HFFc6 (cell line): ENCODE measurements around the gene CRK. TPM values are rescaled to one million over a fixed set of nuclear protein-coding genes. Genes with fewer than 3 reads are reported as not detected.
A peak's percentile ranks its signal among the peaks of the same experiment; 100 is the strongest.
"Not testable (repeated sequence)": the region's sequence is repeated elsewhere in the genome, so short reads cannot be mapped to it uniquely, and the experiment has no call there.

ENCODE experiments used
- DNase-seq: peaks from one replicate; pipeline ENCODE4 v3.0.0-alpha.2; 2018
- H3K27ac Mint-ChIP-seq: 2 replicates; pipeline ENCODE4 v1.8.0; 2020; ENCODE audit warnings: mild to moderate bottlenecking, mixed read lengths
- H3K27me3 Mint-ChIP-seq: 2 replicates; pipeline ENCODE4 v1.8.0; 2021; ENCODE audit warnings: mild to moderate bottlenecking, moderate library complexity, mixed read lengths; ENCODE audit not compliant: insufficient read depth
- H3K36me3 Mint-ChIP-seq: 2 replicates; pipeline ENCODE4 v1.8.0; 2021; ENCODE audit warnings: low read depth, mixed read lengths
- H3K4me1 Mint-ChIP-seq: 2 replicates; pipeline ENCODE4 v1.8.0; 2020; ENCODE audit warnings: low read depth, mixed read lengths
- H3K4me3 Mint-ChIP-seq: 2 replicates; pipeline ENCODE4 v1.8.0; 2020; ENCODE audit warnings: mild to moderate bottlenecking, moderate library complexity, mixed read lengths
- H3K9me3 Mint-ChIP-seq: 2 replicates; pipeline ENCODE4 v1.8.0; 2020; ENCODE audit warnings: mild to moderate bottlenecking, mixed read lengths
- total RNA-seq, 6 experiments: library from RNA; stranded (reverse); fragmentation: NEBNext Ultra II Directional; extraction: Animal tissue kit (Norgen Biotek cat#: 25700); gene quantifications; 2 replicates in 1 of 6; 3 replicates in 5 of 6; pipeline ENCODE4 v1.2.3, GENCODE V29; 2021
- TF ChIP-seq, protein P1 (sequence below): fragments of 200-600 bp; sonication (generic); IDR thresholded peaks from 2 replicates; pipeline ENCODE4 v1.5.0; 2021; ENCODE audit warnings: antibody characterized with exemption, mild to moderate bottlenecking

CRK gene
- total RNA-seq, 6 experiments from 2014 or later, result 71.1 to 83.1 (median 77.5) TPM

GRCh38 chr17:1449412-1449967 is 6.5 kb downstream of the CRK start:
- peak overlapping the region; percentile 14; the same call in 1 of the 2 replicates for H3K27ac Mint-ChIP-seq
- H3K4me3 Mint-ChIP-seq, result no peak overlapping the region
- H3K9me3 Mint-ChIP-seq, result no peaks in the 10 kb centered on the region

DNA sequence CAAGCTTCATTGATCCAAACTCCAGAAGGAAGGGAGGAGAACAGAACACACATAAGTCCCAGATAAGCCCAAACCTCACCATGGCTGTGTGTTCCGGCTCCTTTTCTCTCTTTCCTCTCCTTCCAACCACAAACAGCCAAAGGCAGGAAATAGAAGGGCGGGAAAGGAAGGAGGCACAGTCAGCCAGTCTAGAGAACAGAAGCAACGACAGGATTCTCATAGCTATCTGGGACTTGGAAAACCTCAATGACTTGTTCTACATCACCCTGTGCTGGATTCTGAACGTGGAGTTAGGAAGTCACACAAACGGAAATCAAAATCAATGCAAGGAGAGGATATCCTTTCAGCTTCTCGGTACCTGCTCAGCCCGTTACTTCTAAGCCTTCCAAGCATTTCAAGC is 9.0 kb downstream of the CRK start:
- peaks cover 22% of the 10 kb centered on the region for H3K36me3 Mint-ChIP-seq
- H3K4me3 Mint-ChIP-seq, result no peak overlapping the region
- H3K27me3 Mint-ChIP-seq, result no peaks in the 10 kb centered on the region
- peak overlapping the region; percentile 21; the same call in 1 of the 2 replicates for H3K27ac Mint-ChIP-seq
- H3K9me3 Mint-ChIP-seq, result no peaks in the 10 kb centered on the region
- TF ChIP-seq, protein P1, sequence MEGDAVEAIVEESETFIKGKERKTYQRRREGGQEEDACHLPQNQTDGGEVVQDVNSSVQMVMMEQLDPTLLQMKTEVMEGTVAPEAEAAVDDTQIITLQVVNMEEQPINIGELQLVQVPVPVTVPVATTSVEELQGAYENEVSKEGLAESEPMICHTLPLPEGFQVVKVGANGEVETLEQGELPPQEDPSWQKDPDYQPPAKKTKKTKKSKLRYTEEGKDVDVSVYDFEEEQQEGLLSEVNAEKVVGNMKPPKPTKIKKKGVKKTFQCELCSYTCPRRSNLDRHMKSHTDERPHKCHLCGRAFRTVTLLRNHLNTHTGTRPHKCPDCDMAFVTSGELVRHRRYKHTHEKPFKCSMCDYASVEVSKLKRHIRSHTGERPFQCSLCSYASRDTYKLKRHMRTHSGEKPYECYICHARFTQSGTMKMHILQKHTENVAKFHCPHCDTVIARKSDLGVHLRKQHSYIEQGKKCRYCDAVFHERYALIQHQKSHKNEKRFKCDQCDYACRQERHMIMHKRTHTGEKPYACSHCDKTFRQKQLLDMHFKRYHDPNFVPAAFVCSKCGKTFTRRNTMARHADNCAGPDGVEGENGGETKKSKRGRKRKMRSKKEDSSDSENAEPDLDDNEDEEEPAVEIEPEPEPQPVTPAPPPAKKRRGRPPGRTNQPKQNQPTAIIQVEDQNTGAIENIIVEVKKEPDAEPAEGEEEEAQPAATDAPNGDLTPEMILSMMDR, result no peak
- peaks cover 24% of the 10 kb centered on the region for H3K4me1 Mint-ChIP-seq
- no peak for DNase-seq

More at GRCh38 chr17:1449412-1449967, 6.5 kb downstream of the CRK start:
- DNase-seq, result no peak
- Mint-ChIP-seq H3K27me3 (0 out of 2 replicates have a peak, but pooled peaks cover 2% of the 10 kb centered on the region), H3K4me1 (peaks cover 42% of the 10 kb centered on the region), H3K36me3 (peaks cover 40% of the 10 kb centered on the region)
- TF ChIP-seq, protein P1, result no peak

- Mint-ChIP-seq H3K27me3 (no peaks in the 10 kb centered on the region), H3K9me3 (no peaks in the 10 kb centered on the region), H3K4me1 (peaks cover 16% of the 10 kb centered on the region), H3K36me3 (peaks cover 21% of the 10 kb centered on the region), H3K27ac (peak overlapping the region; percentile 26; the same call in 1 of the 2 replicates), H3K4me3 (no peak overlapping the region)
- DNase-seq, result no peak
- TF ChIP-seq, protein P1, result no peak
Observed at GRCh38 chr17:1446201-1446600, 9.8 kb downstream of the CRK start.

- DNase-seq, H3K27me3 Mint-ChIP-seq, H3K4me3 Mint-ChIP-seq, H3K9me3 Mint-ChIP-seq, H3K27ac Mint-ChIP-seq: not testable (repeated sequence)
- Mint-ChIP-seq H3K4me1 (peaks cover 15% of the 10 kb centered on the region), H3K36me3 (peaks cover 21% of the 10 kb centered on the region)
Observed at GRCh38 chr17:1445695-1446094, 10.3 kb downstream of the CRK start.

GRCh38 chr17:1442721-1443120 is 13.3 kb downstream of the CRK start:
- H3K4me3 Mint-ChIP-seq, DNase-seq, H3K9me3 Mint-ChIP-seq, H3K27ac Mint-ChIP-seq, H3K27me3 Mint-ChIP-seq: not testable (repeated sequence)
- Mint-ChIP-seq H3K36me3 (peaks cover 18% of the 10 kb centered on the region), H3K4me1 (peaks cover 24% of the 10 kb centered on the region)

DNA sequence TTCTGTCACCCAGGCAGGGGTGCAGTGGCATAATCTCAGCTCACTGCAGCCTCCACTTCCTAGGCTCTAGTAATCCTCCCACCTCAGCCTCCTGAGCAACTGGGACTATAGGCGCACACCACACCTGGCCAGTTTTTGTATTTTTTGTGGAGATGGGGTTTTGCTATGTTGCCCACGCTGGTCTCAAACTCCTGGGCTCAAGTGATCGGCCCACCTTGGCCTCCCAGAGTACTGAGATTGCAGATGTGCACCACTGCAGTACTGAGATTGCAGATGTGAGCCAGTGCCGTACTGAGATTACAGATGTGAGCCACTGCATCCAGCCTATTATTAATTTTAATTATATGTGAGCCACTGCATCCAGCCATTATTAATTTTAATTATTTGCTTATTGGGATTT is 13.8 kb downstream of the CRK start:
- H3K27me3 Mint-ChIP-seq, result peaks cover 2% of the 10 kb centered on the region; the same call in 1 of the 2 replicates
- peaks cover 28% of the 10 kb centered on the region for H3K4me1 Mint-ChIP-seq
- TF ChIP-seq, protein P1, result no peak
- DNase-seq, result no peak
- no peak overlapping the region for H3K4me3 Mint-ChIP-seq
- no peak overlapping the region for H3K27ac Mint-ChIP-seq
- peaks cover 18% of the 10 kb centered on the region for H3K36me3 Mint-ChIP-seq
- H3K9me3 Mint-ChIP-seq, result no peaks in the 10 kb centered on the region
